Kidney tubule cell (primary cell): ENCODE results near the gene IQCN.
"Not testable (repeated sequence)": the region's sequence is repeated elsewhere in the genome, so short reads cannot be mapped to it uniquely, and the experiment has no call there.

ENCODE experiments used
- DNase-seq: peaks from one replicate; pipeline ENCODE4 v3.0.0-alpha.2; 2018; ENCODE audit warnings: low spot score

IQCN gene

DNA sequence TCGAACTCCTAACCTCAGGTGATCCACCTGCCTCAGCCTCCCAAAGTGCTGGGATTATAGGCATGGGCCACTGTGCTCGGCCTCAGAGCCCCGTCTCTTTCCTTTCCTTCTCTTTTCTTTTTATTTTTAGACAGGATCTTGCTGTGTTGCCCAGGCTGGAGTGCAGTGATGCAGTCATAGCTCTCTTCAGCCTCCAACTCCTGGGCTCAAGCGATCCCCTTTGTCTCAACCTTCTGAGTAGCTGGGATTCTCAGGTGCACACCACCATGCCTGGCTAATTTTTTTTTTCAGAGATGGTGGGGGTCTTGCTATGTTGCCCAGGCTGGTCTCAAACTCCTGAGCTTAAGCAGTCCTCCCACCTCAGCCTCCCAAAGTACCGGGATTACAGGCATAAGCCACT is 64.3 kb downstream of the IQCN start:
- not testable (repeated sequence) for DNase-seq

DNA sequence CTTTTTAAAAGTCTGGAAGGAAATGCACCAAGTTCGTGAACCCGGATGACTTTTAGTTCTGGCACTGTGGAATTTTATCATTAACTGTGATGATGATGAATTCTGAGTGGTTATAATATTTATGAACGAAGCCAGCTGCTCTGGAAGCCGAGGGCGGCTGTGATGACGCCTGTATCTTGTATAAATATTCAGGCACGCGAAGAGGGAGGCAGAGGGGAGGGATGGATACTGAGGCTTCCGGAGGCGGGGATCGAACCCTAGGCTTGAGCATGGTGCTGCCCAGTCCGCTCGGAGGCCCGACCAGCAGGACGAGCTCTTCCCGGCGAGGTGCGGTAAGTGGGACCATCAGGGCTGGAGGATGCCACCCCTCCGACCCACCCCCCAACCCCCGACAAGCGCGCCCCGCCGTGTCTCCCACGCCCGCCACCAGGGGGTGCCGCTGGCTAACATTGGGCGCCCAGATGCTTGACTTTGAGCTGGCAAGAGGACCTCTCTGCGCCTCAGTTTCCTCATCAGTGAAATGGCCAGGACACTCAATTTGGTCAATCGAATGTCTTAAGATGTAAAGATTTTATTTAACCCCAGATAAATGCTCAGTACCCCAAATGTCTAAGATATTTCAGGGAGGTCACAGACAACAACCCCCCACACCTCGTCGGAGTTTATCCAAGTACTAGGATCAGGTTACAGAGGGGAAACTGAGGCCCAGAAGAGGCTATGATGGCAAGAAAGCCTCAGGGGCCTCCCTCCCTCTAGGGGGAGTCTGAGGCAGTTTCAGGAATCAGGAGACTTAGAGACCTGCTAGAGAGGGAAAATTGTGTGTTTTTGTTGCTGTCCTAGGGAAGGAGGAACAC is 65.9 kb downstream of the IQCN start:
- DNase-seq: no peak
